Kidney (tissue), 14 donors: ENCODE data around the gene KCNQ1OT1. TPM values are rescaled to one million over a fixed set of nuclear protein-coding genes. Genes with fewer than 3 reads are reported as not detected.

ENCODE experiments used
- DNase-seq, 5 donors: peaks; one replicate each; pipeline ENCODE4 v3.0.0-alpha.2; 2013 to 2020
- FAIRE-seq: peaks from 2 replicates; lab custom pipeline; 2012; peaks lifted over from hg19 to GRCh38; lab: Jason Lieb, UNC
- H3K27ac ChIP-seq, 2 donors: one replicate each; pipeline ENCODE4 v1.7.0; 2013; ENCODE audit warnings: low read depth in 2 of 2, low read length in 2 of 2, inconsistent platforms in 1 of 2
- H3K27me3 ChIP-seq: one replicate; pipeline ENCODE4 v1.7.1; 2013; ENCODE audit warnings: low read length, inconsistent platforms; ENCODE audit not compliant: control insufficient read depth, insufficient read depth
- H3K36me3 ChIP-seq, 3 donors: one replicate each; pipeline versions ENCODE4 v1.7.0 to v1.7.1; 2013; ENCODE audit warnings: low read length in 3 of 3, control low read depth in 1 of 3, inconsistent platforms in 1 of 3; ENCODE audit not compliant: insufficient read depth in 3 of 3, control insufficient read depth in 2 of 3
- H3K4me1 ChIP-seq, 3 donors: one replicate each; pipeline versions ENCODE4 v1.7.0 to v1.7.1; 2013; ENCODE audit warnings: low read length in 3 of 3, inconsistent platforms in 1 of 3, low read depth in 1 of 3; ENCODE audit not compliant: control insufficient read depth in 2 of 3, insufficient read depth in 2 of 3
- H3K4me3 ChIP-seq, 3 donors: one replicate each; pipeline versions ENCODE4 v1.7.0 to v1.8.1; 2013; ENCODE audit warnings: low read length in 3 of 3, control low read depth in 1 of 3, inconsistent platforms in 1 of 3
- H3K9ac ChIP-seq, 3 donors: one replicate each; pipeline versions ENCODE4 v1.7.0 to v1.7.1; 2013; ENCODE audit warnings: low read length in 3 of 3, control low read depth in 1 of 3, inconsistent platforms in 1 of 3
- H3K9me3 ChIP-seq, 3 donors: one replicate each; pipeline versions ENCODE4 v1.7.0 to v1.7.1; 2013; ENCODE audit warnings: low read length in 3 of 3, control low read depth in 1 of 3, inconsistent platforms in 1 of 3; ENCODE audit not compliant: control insufficient read depth in 2 of 3, insufficient read depth in 1 of 3
- intact Hi-C: fragments of 100-400 bp; cut with DNase I; formaldehyde crosslinking; loops from one replicate; pipeline ENCODE4 v1.11.1; 2022
- polyA plus RNA-seq: library from polyadenylated mRNA; stranded (reverse); fragments of 350-450 nt; fragmentation: Illumina TruSeq; extraction: RNeasy Lipid Tissue Mini Kit (QIAGEN cat#74804); gene quantifications from one replicate; pipeline ENCODE4 v1.2.3, GENCODE V29; 2014; ENCODE audit warnings: low read depth, low replicate concordance; ENCODE audit not compliant: insufficient read depth
- total RNA-seq: library from RNA; stranded (reverse); fragmentation: NEBNext Ultra II Directional; extraction: Animal tissue kit (Norgen Biotek cat#: 25700); gene quantifications from one replicate; pipeline ENCODE4 v1.2.1, GENCODE V29; 2021
- TF ChIP-seq, protein P1 (sequence below): IDR thresholded peaks from 3 replicates; pipeline ENCODE4 v1.5.1; 2012; ENCODE audit warnings: mild to moderate bottlenecking, moderate library complexity, borderline replicate concordance; ENCODE audit not compliant: insufficient read depth; ENCODE audit errors: extremely low read depth
- donor health status: control.
- donor health status: control.
- donor health status: control.
- donor health status: control.
- donor health status: control.
- donor health status: DM: yes; HTN: yes; CAD: no.
- donor health status: Normal renal cell carcinoma (clear cell type).

KCNQ1OT1 gene
- total and polyA plus RNA-seq, 2 donors from 2014 or later = 0.22 to 4.4 TPM

DNA sequence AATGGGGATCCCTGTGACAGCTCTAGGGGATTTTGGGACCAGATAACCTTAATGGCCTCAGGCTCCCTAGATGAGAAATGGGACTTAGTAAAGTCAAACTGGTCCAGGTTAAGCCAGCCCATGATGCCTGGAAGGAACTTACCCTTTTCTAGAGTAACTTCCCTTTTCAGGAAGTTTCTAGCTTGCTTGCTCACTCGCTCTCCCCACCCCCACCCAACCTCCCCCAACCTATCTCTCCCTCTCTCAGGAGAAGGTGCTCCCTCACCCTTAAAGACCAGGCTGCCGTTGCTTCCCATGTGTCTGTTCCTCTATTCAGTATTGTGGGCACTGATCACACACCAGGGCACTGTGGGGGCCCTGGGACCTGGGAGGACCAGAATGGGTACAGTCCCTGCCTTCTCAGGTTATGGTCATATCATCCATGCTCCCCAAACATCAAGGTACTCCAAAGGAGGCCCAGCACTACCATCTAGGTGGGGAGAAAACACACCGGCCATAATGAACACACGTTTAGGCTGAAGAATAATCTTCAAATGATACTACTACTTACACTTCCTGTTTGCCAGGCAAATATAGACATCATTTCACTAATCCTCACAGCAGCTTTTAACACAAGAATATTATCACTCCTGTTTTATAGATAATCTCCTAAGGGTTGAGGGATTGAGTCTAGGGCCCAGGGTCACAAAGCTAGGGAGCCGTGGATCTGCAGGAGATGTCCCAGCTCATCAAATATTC lies 18.2 kb downstream of the KCNQ1OT1 start:
- FAIRE-seq (no peak), DNase-seq (peak in 1 of 5 donors; percentile 24)
- Histone ChIP-seq H3K9ac (no peak overlapping the region), H3K36me3 (peaks cover 0 to 5% (median 0%) of the 10 kb centered on the region in 3 donors), H3K27me3 (no peaks in the 10 kb centered on the region), H3K4me1 (peaks cover 0 to 6% (median 6%) of the 10 kb centered on the region in 3 donors), H3K9me3 (no peaks in the 10 kb centered on the region), H3K4me3 (no peak overlapping the region), H3K27ac (no peak overlapping the region)
- intact Hi-C loops = no loop called here
- TF ChIP-seq, protein P1, sequence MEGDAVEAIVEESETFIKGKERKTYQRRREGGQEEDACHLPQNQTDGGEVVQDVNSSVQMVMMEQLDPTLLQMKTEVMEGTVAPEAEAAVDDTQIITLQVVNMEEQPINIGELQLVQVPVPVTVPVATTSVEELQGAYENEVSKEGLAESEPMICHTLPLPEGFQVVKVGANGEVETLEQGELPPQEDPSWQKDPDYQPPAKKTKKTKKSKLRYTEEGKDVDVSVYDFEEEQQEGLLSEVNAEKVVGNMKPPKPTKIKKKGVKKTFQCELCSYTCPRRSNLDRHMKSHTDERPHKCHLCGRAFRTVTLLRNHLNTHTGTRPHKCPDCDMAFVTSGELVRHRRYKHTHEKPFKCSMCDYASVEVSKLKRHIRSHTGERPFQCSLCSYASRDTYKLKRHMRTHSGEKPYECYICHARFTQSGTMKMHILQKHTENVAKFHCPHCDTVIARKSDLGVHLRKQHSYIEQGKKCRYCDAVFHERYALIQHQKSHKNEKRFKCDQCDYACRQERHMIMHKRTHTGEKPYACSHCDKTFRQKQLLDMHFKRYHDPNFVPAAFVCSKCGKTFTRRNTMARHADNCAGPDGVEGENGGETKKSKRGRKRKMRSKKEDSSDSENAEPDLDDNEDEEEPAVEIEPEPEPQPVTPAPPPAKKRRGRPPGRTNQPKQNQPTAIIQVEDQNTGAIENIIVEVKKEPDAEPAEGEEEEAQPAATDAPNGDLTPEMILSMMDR = no peak

DNA sequence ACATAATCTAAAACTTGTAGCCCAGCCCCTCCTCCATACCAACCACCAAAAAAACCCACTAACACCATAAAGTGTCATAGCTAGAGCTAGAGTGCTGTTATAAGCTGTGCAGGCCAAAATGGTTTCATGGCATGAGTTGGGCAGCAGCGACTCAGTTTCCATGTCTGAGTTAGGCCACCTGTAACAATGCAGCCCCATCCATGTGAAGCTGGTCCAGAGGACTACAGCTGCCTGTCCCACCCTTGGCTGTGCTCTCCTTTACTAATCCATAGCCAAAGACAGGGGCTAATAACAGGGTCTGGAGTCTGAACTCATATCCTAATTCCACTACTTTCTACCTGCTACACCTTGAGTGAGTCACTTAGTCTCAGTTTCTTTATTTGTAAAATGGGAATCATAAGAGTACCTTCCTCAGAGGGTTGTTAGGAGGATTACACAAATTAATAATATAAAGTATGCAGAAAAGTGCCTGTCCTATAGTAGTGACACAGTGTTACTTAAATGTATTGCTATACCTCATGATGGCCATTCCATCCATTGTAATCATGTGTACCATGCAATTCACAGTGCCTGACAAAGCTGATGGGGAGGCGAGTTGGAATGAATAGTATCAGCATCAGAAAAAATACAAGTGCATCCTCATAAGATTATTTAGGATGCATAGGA lies 20.6 kb downstream of the KCNQ1OT1 start:
- no peak overlapping the region for H3K27ac ChIP-seq
- FAIRE-seq (no peak), DNase-seq (peak in 2 of 5 donors; percentile 13 to 24)
- peaks cover 0 to 10% (median 6%) of the 10 kb centered on the region in 3 donors for H3K4me1 ChIP-seq
- no peak overlapping the region for H3K9ac ChIP-seq
- H3K27me3 ChIP-seq = no peaks in the 10 kb centered on the region
- TF ChIP-seq, protein P1 = no peak
- intact Hi-C loops = no loop called here
- H3K9me3 ChIP-seq = no peaks in the 10 kb centered on the region
- H3K4me3 ChIP-seq = no peak overlapping the region
- H3K36me3 ChIP-seq = peaks cover 0 to 5% (median 0%) of the 10 kb centered on the region in 3 donors

DNA sequence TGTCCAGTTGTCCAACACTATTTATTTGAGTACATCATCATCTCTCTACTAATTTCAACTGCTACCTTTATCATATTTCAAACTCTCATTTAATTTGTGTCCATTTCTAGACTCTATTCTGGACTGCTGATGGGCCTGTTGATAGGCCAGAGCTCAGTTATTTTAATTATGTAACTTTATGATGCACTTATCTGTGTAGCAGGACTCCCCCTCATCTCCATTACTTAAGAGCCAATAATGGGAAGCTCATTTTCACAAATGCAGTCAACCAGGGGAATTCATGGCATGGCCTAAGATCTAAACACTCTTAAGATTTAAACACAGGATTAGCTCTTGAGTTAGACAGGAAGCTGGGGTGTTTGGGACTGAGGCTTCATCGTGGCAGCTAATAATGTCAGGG lies 21.4 kb downstream of the KCNQ1OT1 start:
- Histone ChIP-seq H3K27me3 (no peaks in the 10 kb centered on the region), H3K4me3 (no peak overlapping the region), H3K4me1 (peaks cover 0 to 9% (median 2%) of the 10 kb centered on the region in 3 donors), H3K9ac (no peak overlapping the region), H3K27ac (no peak overlapping the region), H3K9me3 (no peaks in the 10 kb centered on the region), H3K36me3 (peaks cover 0 to 5% (median 0%) of the 10 kb centered on the region in 3 donors)
- no peak for FAIRE-seq
- intact Hi-C loops = no loop called here
- peak in 2 of 5 donors; percentile 23 to 45 for DNase-seq
- TF ChIP-seq, protein P1 = no peak
